Measurements from ENCODE around the gene GATAD2A.

GRCh38 chr19:19410553-19411550, 5.4 kb downstream of the GATAD2A start:
- TF ChIP-seq CTCF (IDR thresholded peaks at IDR 0.05) = no peak
- TF ChIP-seq POLR2A (IDR thresholded peaks at IDR 0.05) = no peak
